ENCODE measurements around the gene NEUROG1.
"Not testable (repeated sequence)": the region's sequence is repeated elsewhere in the genome, so short reads cannot be mapped to it uniquely, and the experiment has no call there.

Gene NEUROG1

GRCh38 chr5:135538261-135538660, 2.5 kb upstream of the NEUROG1 start:
- TF ChIP-seq CTCF (IDR thresholded peaks at IDR 0.05; ENCODE audit: low read depth, low read length, missing control alignments) = no peak
- DNase-seq (ENCODE audit: extremely low read depth, low read depth) = no peak
- H3K4me3 ChIP-seq (replicated peaks; ENCODE audit: low read depth, low read length) = no peak overlapping the region

- H3K4me3 ChIP-seq (replicated peaks; ENCODE audit: low read depth, low read length) = no peak overlapping the region
- no peak for DNase-seq (ENCODE audit: extremely low read depth, low read depth)
- TF ChIP-seq CTCF (IDR thresholded peaks at IDR 0.05; ENCODE audit: low read depth, low read length, missing control alignments) = no peak
Observed at GRCh38 chr5:135537745-135538144, 2.0 kb upstream of the NEUROG1 start.

- no peak overlapping the region for H3K4me3 ChIP-seq (replicated peaks; ENCODE audit: low read depth, low read length)
- no peak for DNase-seq (ENCODE audit: extremely low read depth, low read depth)
- TF ChIP-seq CTCF (IDR thresholded peaks at IDR 0.05; ENCODE audit: low read depth, low read length, missing control alignments) = no peak
Observed at GRCh38 chr5:135537271-135537670, 1.5 kb upstream of the NEUROG1 start.

- DNase-seq (ENCODE audit: extremely low read depth, low read depth) = no peak
- H3K4me3 ChIP-seq (replicated peaks; ENCODE audit: low read depth, low read length) = no peak overlapping the region
- TF ChIP-seq CTCF (IDR thresholded peaks at IDR 0.05; ENCODE audit: low read depth, low read length, missing control alignments) = no peak
Observed at GRCh38 chr5:135535420-135535819, 344 bp downstream of the NEUROG1 start.

- peak; percentile 15 for TF ChIP-seq CTCF (IDR thresholded peaks at IDR 0.05; ENCODE audit: low read depth, low read length, missing control alignments)
- H3K4me3 ChIP-seq (replicated peaks; ENCODE audit: low read depth, low read length) = no peak overlapping the region
- DNase-seq (ENCODE audit: extremely low read depth, low read depth) = no peak
Observed at GRCh38 chr5:135534609-135535419, 950 bp downstream of the NEUROG1 start.

GRCh38 chr5:135533794-135534193, 2.0 kb downstream of the NEUROG1 start:
- TF ChIP-seq CTCF (IDR thresholded peaks at IDR 0.05; ENCODE audit: low read depth, low read length, missing control alignments) = no peak
- H3K4me3 ChIP-seq (replicated peaks; ENCODE audit: low read depth, low read length) = no peak overlapping the region
- DNase-seq (ENCODE audit: extremely low read depth, low read depth) = no peak

- no peak for TF ChIP-seq CTCF (IDR thresholded peaks at IDR 0.05; ENCODE audit: low read depth, low read length, missing control alignments)
- no peak for DNase-seq (ENCODE audit: extremely low read depth, low read depth)
- no peak overlapping the region for H3K4me3 ChIP-seq (replicated peaks; ENCODE audit: low read depth, low read length)
Observed at GRCh38 chr5:135533334-135533733, 2.4 kb downstream of the NEUROG1 start.

- H3K4me3 ChIP-seq (replicated peaks; ENCODE audit: low read depth, low read length); DNase-seq (ENCODE audit: extremely low read depth, low read depth): not testable (repeated sequence)
Observed at GRCh38 chr5:135529576-135529975, 6.2 kb downstream of the NEUROG1 start.
